D721Med (cell line): Measurements from ENCODE around the gene ZNF445.
"Not testable (repeated sequence)": the region's sequence is repeated elsewhere in the genome, so short reads cannot be mapped to it uniquely, and the experiment has no call there.

Source experiments
- DNase-seq: peaks from one replicate; pipeline ENCODE4 v3.0.0; 2011; ENCODE audit warnings: low spot score; ENCODE audit not compliant: insufficient read length
- FAIRE-seq: peaks from 2 replicates; lab custom pipeline; 2011; peaks lifted over from hg19 to GRCh38; lab: Jason Lieb, UNC
- TF ChIP-seq, protein P1 (sequence below): IDR thresholded peaks from 2 replicates; pipeline ENCODE4 v1.5.1; 2012; ENCODE audit warnings: mild to moderate bottlenecking, control low read depth; ENCODE audit not compliant: insufficient read depth; ENCODE audit errors: missing control alignments

Gene ZNF445

DNA sequence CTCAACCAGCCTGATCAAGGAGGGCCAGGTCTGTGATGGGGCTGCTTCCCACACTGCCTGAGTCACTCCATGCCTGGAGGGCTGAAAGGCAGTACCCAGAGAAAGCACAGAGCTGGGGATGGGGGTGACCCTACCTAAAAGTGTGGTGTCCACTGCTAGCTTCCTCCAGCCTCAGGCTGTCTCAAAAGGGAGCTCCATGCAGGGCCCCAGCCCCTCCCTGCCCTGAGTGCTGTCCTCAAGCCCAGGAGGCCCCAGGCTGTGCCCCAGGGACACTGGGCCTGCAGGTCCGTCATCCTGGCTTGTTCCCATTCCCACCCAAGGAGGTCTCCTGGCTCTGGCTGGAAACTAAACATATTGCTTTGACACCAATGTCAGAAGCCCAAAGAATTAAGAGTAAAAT, 56.8 kb downstream of the ZNF445 start:
- DNase-seq (no peak), FAIRE-seq (no peak)
- TF ChIP-seq, protein P1, sequence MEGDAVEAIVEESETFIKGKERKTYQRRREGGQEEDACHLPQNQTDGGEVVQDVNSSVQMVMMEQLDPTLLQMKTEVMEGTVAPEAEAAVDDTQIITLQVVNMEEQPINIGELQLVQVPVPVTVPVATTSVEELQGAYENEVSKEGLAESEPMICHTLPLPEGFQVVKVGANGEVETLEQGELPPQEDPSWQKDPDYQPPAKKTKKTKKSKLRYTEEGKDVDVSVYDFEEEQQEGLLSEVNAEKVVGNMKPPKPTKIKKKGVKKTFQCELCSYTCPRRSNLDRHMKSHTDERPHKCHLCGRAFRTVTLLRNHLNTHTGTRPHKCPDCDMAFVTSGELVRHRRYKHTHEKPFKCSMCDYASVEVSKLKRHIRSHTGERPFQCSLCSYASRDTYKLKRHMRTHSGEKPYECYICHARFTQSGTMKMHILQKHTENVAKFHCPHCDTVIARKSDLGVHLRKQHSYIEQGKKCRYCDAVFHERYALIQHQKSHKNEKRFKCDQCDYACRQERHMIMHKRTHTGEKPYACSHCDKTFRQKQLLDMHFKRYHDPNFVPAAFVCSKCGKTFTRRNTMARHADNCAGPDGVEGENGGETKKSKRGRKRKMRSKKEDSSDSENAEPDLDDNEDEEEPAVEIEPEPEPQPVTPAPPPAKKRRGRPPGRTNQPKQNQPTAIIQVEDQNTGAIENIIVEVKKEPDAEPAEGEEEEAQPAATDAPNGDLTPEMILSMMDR = no peak

DNA sequence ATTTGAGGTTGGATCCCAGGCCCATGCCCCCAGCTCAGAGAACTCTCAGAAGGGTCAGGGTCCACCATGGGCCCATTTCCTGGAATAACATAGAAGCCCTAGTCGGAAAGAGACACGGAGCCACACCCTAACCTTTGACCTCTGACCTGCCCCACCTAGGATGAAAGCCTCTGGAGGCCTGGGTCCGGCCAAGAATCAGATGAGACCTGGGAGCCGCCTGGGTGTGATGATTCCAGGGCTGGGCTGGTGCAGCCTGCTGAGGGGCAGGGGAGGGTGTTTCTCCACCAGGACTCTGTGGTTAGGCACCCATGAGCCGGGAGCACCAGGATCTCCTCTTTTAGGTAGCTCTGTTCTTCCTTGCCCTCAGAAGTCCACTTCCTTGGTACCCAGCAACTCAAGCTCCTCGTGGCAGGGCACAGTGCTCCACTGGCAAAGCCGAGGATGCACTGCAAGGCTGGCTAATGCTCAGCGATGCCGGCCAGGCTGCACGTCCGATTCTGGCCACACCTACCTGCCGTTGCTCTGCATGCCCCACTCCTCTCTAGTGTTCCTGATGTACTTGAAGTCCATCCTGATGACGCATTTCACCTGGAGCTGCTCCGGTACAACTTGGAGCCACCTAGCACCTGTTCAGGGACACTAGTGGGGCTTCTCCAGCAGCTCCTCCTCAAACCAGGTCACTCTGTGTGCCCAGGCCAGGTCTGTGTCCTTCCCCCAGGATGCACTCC, 57.4 kb downstream of the ZNF445 start:
- FAIRE-seq (no peak), DNase-seq (no peak)
- TF ChIP-seq, protein P1 = no peak

DNA sequence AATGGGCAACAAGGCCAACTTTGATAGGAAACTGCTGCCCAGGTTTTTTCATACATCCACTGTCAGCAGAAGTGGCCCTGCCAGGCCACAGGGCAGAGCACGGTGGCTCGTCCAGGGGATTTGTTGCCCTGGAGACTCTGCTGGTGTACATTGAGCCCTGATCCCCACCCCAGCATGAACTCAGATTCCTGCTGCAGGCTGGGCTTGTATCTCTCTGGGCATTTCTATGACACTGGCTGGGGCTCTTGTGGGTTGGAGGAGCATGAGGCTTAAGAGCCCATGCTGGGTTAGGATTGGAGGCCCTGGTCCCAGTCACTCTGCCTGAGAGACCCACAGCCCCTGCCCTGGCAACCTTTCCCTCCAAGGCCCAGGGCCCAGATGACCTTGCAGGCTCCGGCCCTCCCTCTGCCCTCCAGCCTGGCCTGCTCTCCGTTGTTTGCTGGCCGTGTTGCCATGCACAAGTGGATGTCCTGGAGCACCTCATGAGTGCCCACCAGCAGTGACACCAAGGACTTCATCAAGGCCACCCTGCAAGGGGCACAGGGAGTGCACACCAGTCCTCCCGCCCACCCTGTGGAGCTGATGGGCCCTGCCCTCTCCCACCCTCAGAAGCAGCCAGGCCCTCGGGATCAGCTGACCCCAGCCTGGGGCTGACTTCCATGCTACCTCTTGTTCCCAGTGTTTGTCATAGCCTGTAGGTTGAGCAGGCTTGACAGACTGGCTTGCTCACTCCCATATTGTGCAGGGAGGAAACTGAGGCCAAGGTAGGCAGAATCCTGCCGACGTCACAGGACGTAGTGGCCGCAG, 58.2 kb downstream of the ZNF445 start:
- TF ChIP-seq, protein P1 = no peak
- FAIRE-seq = no peak
- no peak for DNase-seq

DNA sequence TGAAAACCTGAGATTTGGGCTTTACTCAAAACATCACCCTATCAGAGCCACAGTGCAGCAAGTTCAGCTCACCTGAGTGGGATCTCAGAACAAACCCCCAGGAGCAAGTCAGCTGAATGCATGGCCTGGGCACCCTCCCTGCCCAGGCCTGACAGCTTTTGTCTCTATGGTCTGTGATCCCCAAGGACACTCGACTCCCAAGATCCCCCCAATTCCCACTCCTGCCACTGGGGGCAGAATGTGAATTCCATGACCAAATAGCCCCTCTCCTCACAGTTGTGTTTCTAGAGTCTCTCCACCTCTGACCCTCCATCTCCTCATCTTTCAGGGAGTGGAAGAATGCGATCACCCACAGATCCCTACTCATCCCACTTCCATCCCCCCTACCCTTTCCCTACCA, 58.9 kb downstream of the ZNF445 start:
- DNase-seq = no peak
- TF ChIP-seq, protein P1 = no peak
- no peak for FAIRE-seq

DNA sequence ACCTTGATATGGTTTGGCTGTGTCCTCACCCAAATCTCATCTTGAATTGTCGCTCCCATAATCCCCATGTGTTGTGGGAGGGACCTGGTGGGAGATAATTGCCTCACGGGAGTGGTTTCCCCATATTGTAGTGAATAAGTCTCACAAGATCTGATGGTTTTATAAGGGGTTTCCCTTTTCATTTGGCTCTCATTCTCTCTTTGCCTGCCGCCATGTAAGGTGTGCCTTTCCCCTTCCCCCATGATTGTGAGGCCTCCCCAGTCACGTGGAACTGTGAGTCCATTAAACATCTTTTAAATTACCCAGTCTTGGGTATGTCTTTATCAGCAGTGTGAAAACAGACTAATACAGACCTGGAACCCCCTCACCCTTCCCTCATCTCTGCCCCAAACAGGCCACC, 59.4 kb downstream of the ZNF445 start:
- not testable (repeated sequence) for FAIRE-seq, DNase-seq

DNA sequence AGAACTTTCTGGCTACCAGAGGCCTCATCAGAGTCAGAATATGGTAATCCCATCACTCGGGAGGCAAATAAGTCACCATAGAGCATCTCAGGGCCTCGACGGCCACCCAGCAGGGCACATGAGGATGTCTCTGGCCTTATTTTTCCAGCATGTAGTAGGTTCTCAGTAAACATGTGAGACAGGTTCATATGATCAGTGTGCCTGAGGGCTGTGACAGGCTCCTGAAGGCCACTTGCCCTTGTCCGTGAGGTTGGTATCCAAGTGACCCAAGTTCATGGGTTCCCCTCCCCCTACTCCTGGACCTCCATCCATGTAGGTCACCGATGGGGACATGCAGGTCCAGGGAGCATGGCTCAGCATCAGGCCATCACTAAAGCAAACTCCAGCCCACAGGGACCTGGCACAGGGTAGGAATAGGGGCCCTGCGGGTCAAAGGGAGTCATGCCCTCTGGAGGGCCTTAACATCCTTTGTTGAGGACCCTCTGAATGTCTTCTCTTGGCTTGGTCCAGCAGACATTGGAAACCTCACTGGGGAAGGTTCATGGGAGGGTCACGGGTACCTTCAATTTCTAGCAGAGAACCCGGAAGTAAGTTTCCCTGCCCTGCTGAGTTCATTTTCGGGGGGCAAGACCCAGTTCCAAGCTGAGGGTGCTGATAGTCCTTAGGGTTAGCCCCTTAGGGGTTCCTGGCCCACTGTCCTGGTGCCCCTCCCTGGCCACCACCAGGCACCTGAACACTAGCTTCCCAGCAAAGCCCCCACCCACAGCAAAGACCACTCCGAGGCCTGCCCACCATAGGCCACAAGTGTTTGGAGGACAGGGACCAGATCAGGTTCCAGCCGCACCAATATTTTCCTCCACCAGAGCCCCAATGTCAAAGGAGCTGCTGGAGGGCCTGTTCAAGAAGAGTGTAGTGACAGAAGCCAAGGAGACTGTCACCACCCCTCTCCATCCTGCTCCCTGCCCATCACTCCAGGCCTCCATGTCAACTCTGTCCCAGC, 61.1 kb downstream of the ZNF445 start:
- TF ChIP-seq, protein P1 = no peak
- FAIRE-seq = no peak
- DNase-seq = no peak

DNA sequence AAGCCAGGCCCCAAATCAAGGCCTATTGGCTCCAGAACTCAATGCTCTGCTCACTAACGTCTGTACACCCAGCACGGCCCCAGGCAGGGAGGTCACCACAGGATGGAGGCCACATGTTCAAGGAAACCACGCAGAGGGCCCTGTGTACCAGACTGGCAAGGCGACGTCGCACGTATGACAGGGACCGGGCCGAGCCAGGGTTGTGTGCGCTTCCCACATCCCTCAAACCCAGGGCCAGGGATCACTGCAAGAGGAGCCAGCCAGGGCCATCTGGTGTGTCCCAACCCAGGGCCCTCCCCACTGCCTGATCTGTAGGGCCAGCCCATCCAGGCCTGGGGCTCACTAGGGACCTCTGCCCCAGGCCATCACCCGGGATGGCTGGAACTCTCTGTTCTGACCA, 62.0 kb downstream of the ZNF445 start:
- FAIRE-seq = no peak
- DNase-seq = no peak
- TF ChIP-seq, protein P1 = no peak
